Kidney (tissue), 14 donors: ENCODE results near the gene ANKMY1. TPM values are rescaled to one million over a fixed set of nuclear protein-coding genes. Genes with fewer than 3 reads are reported as not detected.
"Not testable (repeated sequence)": the region's sequence is repeated elsewhere in the genome, so short reads cannot be mapped to it uniquely, and the experiment has no call there.

Experiments
- DNase-seq, 5 donors: peaks; one replicate each; pipeline ENCODE4 v3.0.0-alpha.2; 2013 to 2020
- FAIRE-seq: peaks from 2 replicates; lab custom pipeline; 2012; peaks lifted over from hg19 to GRCh38; lab: Jason Lieb, UNC
- H3K27ac ChIP-seq, 2 donors: one replicate each; pipeline ENCODE4 v1.7.0; 2013; ENCODE audit warnings: low read depth in 2 of 2, low read length in 2 of 2, inconsistent platforms in 1 of 2
- H3K27me3 ChIP-seq: one replicate; pipeline ENCODE4 v1.7.1; 2013; ENCODE audit warnings: low read length, inconsistent platforms; ENCODE audit not compliant: control insufficient read depth, insufficient read depth
- H3K36me3 ChIP-seq, 3 donors: one replicate each; pipeline versions ENCODE4 v1.7.0 to v1.7.1; 2013; ENCODE audit warnings: low read length in 3 of 3, control low read depth in 1 of 3, inconsistent platforms in 1 of 3; ENCODE audit not compliant: insufficient read depth in 3 of 3, control insufficient read depth in 2 of 3
- H3K4me1 ChIP-seq, 3 donors: one replicate each; pipeline versions ENCODE4 v1.7.0 to v1.7.1; 2013; ENCODE audit warnings: low read length in 3 of 3, inconsistent platforms in 1 of 3, low read depth in 1 of 3; ENCODE audit not compliant: control insufficient read depth in 2 of 3, insufficient read depth in 2 of 3
- H3K4me3 ChIP-seq, 3 donors: one replicate each; pipeline versions ENCODE4 v1.7.0 to v1.8.1; 2013; ENCODE audit warnings: low read length in 3 of 3, control low read depth in 1 of 3, inconsistent platforms in 1 of 3
- H3K9ac ChIP-seq, 3 donors: one replicate each; pipeline versions ENCODE4 v1.7.0 to v1.7.1; 2013; ENCODE audit warnings: low read length in 3 of 3, control low read depth in 1 of 3, inconsistent platforms in 1 of 3
- H3K9me3 ChIP-seq, 3 donors: one replicate each; pipeline versions ENCODE4 v1.7.0 to v1.7.1; 2013; ENCODE audit warnings: low read length in 3 of 3, control low read depth in 1 of 3, inconsistent platforms in 1 of 3; ENCODE audit not compliant: control insufficient read depth in 2 of 3, insufficient read depth in 1 of 3
- intact Hi-C: fragments of 100-400 bp; cut with DNase I; formaldehyde crosslinking; loops from one replicate; pipeline ENCODE4 v1.11.1; 2022
- polyA plus RNA-seq: library from polyadenylated mRNA; stranded (reverse); fragments of 350-450 nt; fragmentation: Illumina TruSeq; extraction: RNeasy Lipid Tissue Mini Kit (QIAGEN cat#74804); gene quantifications from one replicate; pipeline ENCODE4 v1.2.3, GENCODE V29; 2014; ENCODE audit warnings: low read depth, low replicate concordance; ENCODE audit not compliant: insufficient read depth
- total RNA-seq: library from RNA; stranded (reverse); fragmentation: NEBNext Ultra II Directional; extraction: Animal tissue kit (Norgen Biotek cat#: 25700); gene quantifications from one replicate; pipeline ENCODE4 v1.2.1, GENCODE V29; 2021
- TF ChIP-seq, protein P1 (sequence below): IDR thresholded peaks from 3 replicates; pipeline ENCODE4 v1.5.1; 2012; ENCODE audit warnings: mild to moderate bottlenecking, moderate library complexity, borderline replicate concordance; ENCODE audit not compliant: insufficient read depth; ENCODE audit errors: extremely low read depth
- donor health status: control.
- donor health status: control.
- donor health status: control.
- donor health status: control.
- donor health status: control.
- donor health status: DM: yes; HTN: yes; CAD: no.
- donor health status: Normal renal cell carcinoma (clear cell type).

Gene ANKMY1
- total and polyA plus RNA-seq, 2 donors from 2014 or later: 3.0 to 22.1 TPM

DNA sequence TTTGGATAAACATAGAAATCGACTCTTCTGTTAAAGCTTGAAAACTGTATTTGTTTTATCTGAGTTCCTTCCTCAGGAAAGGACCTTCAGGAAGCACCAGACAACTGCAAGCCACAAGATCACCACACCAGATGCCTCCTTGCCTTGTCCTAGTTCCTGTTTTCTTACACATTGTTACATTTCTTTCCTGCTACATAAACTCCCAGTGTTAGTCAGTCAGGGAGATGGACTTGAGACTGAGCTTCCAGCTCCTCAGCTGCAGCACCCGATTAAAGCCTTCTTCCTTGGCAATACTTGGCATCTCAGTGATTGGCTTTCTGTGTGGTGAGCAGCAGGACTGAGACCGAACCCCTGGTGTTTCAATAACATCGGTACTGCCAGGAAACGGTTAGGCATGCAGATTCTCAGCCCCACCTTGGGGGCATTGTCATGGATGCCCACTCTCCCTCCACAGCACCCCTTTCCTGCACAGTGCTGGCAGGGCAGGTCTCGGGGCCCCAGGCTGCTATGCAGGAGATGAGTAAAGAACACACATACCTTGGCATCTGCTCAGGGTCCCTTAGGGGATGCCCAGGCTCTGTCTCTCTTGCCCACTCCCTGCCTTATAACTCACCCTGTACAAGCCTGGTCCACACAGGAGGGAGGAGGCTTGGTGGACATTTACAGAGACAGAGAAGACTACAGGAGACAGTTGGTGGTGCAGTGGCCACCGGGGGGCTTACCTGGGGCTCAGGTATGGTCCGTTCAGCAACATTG, 32.6 kb downstream of the ANKMY1 start:
- peaks cover 3% of the 10 kb centered on the region for H3K27me3 ChIP-seq
- no peaks in the 10 kb centered on the region for H3K4me1 ChIP-seq
- no peak for DNase-seq
- no peak overlapping the region for H3K4me3 ChIP-seq
- no peak for FAIRE-seq
- intact Hi-C loops: no loop called here
- no peak overlapping the region for H3K9ac ChIP-seq
- H3K9me3 ChIP-seq: no peaks in the 10 kb centered on the region
- TF ChIP-seq, protein P1, sequence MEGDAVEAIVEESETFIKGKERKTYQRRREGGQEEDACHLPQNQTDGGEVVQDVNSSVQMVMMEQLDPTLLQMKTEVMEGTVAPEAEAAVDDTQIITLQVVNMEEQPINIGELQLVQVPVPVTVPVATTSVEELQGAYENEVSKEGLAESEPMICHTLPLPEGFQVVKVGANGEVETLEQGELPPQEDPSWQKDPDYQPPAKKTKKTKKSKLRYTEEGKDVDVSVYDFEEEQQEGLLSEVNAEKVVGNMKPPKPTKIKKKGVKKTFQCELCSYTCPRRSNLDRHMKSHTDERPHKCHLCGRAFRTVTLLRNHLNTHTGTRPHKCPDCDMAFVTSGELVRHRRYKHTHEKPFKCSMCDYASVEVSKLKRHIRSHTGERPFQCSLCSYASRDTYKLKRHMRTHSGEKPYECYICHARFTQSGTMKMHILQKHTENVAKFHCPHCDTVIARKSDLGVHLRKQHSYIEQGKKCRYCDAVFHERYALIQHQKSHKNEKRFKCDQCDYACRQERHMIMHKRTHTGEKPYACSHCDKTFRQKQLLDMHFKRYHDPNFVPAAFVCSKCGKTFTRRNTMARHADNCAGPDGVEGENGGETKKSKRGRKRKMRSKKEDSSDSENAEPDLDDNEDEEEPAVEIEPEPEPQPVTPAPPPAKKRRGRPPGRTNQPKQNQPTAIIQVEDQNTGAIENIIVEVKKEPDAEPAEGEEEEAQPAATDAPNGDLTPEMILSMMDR: no peak
- no peak overlapping the region for H3K27ac ChIP-seq
- peaks cover 0 to 5% (median 0%) of the 10 kb centered on the region in 3 donors for H3K36me3 ChIP-seq

DNA sequence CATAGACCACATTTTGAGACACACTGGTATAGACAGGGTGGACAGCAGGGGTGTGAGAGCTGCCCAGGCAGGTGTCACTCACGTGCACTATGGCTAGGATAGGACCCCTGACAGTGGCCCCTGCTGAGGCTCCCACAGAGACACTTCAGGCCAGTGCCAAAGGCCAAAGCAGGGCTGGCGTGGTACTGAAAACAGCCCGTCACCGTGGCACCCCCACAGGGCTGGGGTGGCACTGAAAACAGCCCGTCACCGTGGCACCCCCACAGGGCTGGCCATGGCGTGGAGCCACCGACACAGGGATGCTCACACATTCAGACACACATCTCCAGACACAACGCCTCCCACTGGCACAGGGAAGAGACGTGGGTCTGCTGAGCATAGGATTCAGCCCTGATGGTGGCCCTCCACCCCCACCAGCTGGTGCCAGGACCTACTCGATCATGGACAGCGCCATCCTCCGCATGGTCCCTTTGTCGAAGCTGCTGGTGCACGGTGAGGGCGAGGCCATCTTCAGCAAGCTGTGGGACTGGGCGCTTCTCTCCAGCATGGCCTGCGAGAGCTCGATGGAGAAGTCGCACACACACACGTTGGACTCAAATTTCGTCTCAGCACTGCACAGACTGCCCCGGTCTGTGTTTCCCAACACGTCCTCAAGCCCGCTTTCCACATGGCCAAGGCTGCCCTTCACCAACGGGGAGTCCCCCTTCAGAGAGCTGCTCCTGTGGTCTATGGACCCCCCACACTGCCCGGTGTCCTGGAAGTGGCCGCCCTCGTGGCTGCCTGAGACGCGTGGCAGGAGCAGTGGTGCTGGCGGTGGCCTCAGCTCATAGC, 34.1 kb downstream of the ANKMY1 start:
- FAIRE-seq (no peak), DNase-seq (peak in 1 of 5 donors; percentile 26)
- Histone ChIP-seq H3K9me3 (no peaks in the 10 kb centered on the region), H3K27ac (no peak overlapping the region), H3K4me3 (no peak overlapping the region), H3K27me3 (peaks cover 3% of the 10 kb centered on the region), H3K4me1 (no peaks in the 10 kb centered on the region), H3K36me3 (peaks cover 0 to 5% (median 0%) of the 10 kb centered on the region in 3 donors), H3K9ac (no peak overlapping the region)
- intact Hi-C loops: no loop called here
- TF ChIP-seq, protein P1: no peak

DNA sequence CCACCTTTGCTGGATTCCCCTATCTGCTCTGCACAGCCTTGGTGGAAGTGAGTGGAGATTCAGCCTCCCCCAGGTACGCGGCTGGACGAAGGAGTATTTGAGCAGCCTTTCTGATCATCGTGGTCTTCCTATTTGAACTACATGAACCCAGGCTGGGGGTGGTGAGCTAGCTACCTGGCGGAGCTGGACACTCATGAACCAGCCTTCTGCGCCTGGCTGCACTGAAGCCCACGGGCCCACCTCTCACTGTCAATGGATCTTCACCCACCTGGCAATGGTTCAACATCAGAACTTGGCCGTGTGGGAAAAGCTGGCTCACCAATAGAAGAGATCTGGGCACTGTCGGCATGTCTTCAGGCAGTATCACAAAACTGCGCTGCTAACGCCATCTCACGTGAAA, 35.4 kb downstream of the ANKMY1 start:
- DNase-seq: peak in 1 of 5 donors; percentile 31
- TF ChIP-seq, protein P1: no peak
- intact Hi-C loops: no loop called here
- Histone ChIP-seq H3K27me3 (peaks cover 3% of the 10 kb centered on the region), H3K36me3 (peaks cover 0 to 5% (median 0%) of the 10 kb centered on the region in 3 donors), H3K4me1 (no peaks in the 10 kb centered on the region), H3K27ac (no peak overlapping the region), H3K4me3 (no peak overlapping the region), H3K9me3 (no peaks in the 10 kb centered on the region), H3K9ac (no peak overlapping the region)
- FAIRE-seq: no peak

DNA sequence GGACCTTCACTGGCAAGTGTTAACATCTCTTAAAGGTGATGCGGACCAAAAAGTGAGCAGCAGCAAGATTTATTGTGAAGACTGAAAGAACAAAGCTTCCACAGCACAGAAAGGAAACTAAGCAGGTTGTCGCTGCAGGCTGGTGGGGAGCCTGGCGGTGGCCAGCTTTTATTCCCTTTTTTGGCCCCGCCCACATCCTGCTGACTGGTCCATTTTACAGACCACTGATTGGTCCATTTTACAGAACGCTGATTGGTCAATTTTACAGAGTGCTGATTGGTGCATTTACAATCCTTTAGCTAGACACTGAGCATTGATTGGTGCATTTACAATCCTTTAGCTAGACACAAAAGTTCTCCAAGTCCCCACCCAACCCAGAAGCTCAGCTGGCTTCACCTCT, 35.9 kb downstream of the ANKMY1 start:
- H3K4me1 ChIP-seq, H3K9me3 ChIP-seq, intact Hi-C loops, H3K9ac ChIP-seq, H3K27me3 ChIP-seq, H3K4me3 ChIP-seq, H3K36me3 ChIP-seq, FAIRE-seq, H3K27ac ChIP-seq: not testable (repeated sequence)
- DNase-seq: peak in 1 of 5 donors; percentile 11
